Small intestine (tissue), 7 donors: Measurements from ENCODE around the gene MSI2. TPM values are rescaled to one million over a fixed set of nuclear protein-coding genes. Genes with fewer than 3 reads are reported as not detected.

ENCODE experiments used
- DNase-seq, 2 donors: peaks; one replicate each; pipeline versions ENCODE4 v3.0.0 to v3.0.0-alpha.2; 2013
- FAIRE-seq: peaks from 2 replicates; lab custom pipeline; 2012; peaks lifted over from hg19 to GRCh38; lab: Jason Lieb, UNC
- H3K27ac ChIP-seq, 3 donors: one replicate each; pipeline ENCODE4 v1.5.1; 2013; ENCODE audit warnings: low read length in 2 of 3, mild to moderate bottlenecking in 2 of 3, control low read depth in 1 of 3, inconsistent platforms in 1 of 3, low read depth in 1 of 3, moderate library complexity in 1 of 3
- H3K27me3 ChIP-seq, 3 donors: one replicate each; pipeline ENCODE4 v1.6.1; 2013; ENCODE audit warnings: low read length in 3 of 3, inconsistent platforms in 1 of 3; ENCODE audit not compliant: control insufficient read depth in 3 of 3, insufficient read depth in 3 of 3
- H3K36me3 ChIP-seq, 3 donors: one replicate each; pipeline ENCODE4 v1.6.1; 2013; ENCODE audit warnings: low read length in 3 of 3, inconsistent platforms in 1 of 3, low read depth in 1 of 3, mild to moderate bottlenecking in 1 of 3, moderate library complexity in 1 of 3; ENCODE audit not compliant: control insufficient read depth in 3 of 3, insufficient read depth in 2 of 3
- H3K4me1 ChIP-seq, 3 donors: one replicate each; pipeline ENCODE4 v1.6.1; 2013; ENCODE audit warnings: low read length in 2 of 3, inconsistent platforms in 1 of 3, low read depth in 1 of 3, mild to moderate bottlenecking in 1 of 3, moderate library complexity in 1 of 3; ENCODE audit not compliant: control insufficient read depth in 3 of 3, insufficient read depth in 2 of 3
- H3K4me3 ChIP-seq, 3 donors: one replicate each; pipeline ENCODE4 v1.5.1; 2013; ENCODE audit warnings: low read length in 3 of 3, control low read depth in 1 of 3, inconsistent platforms in 1 of 3, low read depth in 1 of 3, mild to moderate bottlenecking in 1 of 3, moderate library complexity in 1 of 3
- H3K9me3 ChIP-seq, 2 donors: one replicate each; pipeline ENCODE4 v1.6.1; 2013; ENCODE audit warnings: low read depth in 1 of 2, low read length in 1 of 2; ENCODE audit not compliant: control insufficient read depth in 2 of 2, insufficient read depth in 1 of 2
- WGBS, 3 donors: extraction: QIAGEN DNeasy Blood & Tissue Kit; methylation state at CpG; one replicate each; pipeline ENCODE4 v1.1.7; 2013; 5-methylcytosine and 5-hydroxymethylcytosine counted together
- polyA plus RNA-seq, 4 donors: library from polyadenylated mRNA; stranded (reverse) in 3 of 4; unstranded in 1 of 4; fragments of 200-250 nt in 3 of 4; fragments of 120-200 nt in 1 of 4; gene quantifications; one replicate each; pipeline versions ENCODE4 v1.2.1 to v1.2.3, GENCODE V29; 2013
- donor health status: healthy with polysubstance abuse.
- donor health status: control.
- donor health status: control.
- donor health status: Bipolar disorder and iron deficiency.
- donor health status: healthy.

Gene MSI2
- polyA plus RNA-seq, 4 donors, result 5.1 to 49.4 (median 12.6) TPM

DNA sequence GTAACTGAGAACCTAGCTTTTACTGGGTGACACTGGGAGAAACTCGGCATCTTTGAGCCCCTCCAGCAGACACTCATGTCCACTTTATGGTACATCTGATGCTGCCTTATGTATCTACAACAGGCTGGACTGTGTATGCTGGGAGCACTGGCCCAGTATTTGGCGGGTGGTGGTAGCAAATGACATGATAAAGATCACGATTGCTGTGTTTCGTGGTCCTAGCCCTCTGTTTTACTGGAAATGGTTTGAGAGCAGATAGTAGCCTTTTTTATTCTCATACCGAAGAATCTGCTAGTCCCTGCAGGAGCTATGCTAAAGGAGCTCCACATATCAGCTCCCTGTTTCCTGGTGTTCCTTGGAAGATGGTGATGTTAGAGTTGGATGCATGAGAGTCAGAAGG lies 338.4 kb downstream of the MSI2 start:
- no peak overlapping the region for H3K4me3 ChIP-seq
- 95 to 98% (median 97%) methylated on average over 5 of the region's 5 CpGs for WGBS, 3 donors
- H3K36me3 ChIP-seq, result peaks cover 0 to 41% (median 0%) of the 10 kb centered on the region in 3 donors
- no peaks in the 10 kb centered on the region for H3K27me3 ChIP-seq
- FAIRE-seq (no peak), DNase-seq (no peak)
- H3K4me1 ChIP-seq, result no peaks in the 10 kb centered on the region
- H3K27ac ChIP-seq, result no peak overlapping the region
- peaks cover 0 to 10% of the 10 kb centered on the region in 2 donors for H3K9me3 ChIP-seq

DNA sequence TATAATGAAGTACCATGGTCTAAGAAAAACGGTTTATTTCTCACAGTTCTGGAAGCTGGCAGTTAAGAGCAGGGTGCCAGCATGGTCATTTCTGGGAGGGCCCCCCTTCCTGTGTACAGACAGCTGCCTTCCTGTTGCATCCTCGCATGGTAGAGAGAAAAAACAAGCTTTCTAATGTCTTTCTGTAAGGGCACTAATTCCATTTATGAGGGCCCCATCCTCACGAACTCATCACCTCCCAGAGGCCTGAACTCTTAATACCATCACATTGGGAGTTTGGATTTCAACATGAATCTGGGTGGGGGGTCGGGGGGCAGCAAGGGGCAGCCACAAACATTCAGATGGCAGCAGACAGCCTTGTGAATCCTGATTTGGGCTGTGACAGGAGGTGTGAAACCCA lies 339.1 kb downstream of the MSI2 start:
- Histone ChIP-seq H3K27me3 (no peaks in the 10 kb centered on the region), H3K4me3 (no peak overlapping the region), H3K9me3 (peaks cover 0 to 10% of the 10 kb centered on the region in 2 donors), H3K4me1 (no peaks in the 10 kb centered on the region), H3K36me3 (peaks cover 0 to 41% (median 0%) of the 10 kb centered on the region in 3 donors), H3K27ac (no peak overlapping the region)
- WGBS, 3 donors, result 88 to 95% (median 95%) methylated on average over 4 of the region's 4 CpGs
- FAIRE-seq, result no peak
- DNase-seq, result no peak

- Histone ChIP-seq H3K27ac (no peak overlapping the region), H3K36me3 (peaks cover 0 to 41% (median 0%) of the 10 kb centered on the region in 3 donors), H3K9me3 (peaks cover 0 to 10% of the 10 kb centered on the region in 2 donors), H3K4me3 (no peak overlapping the region), H3K4me1 (no peaks in the 10 kb centered on the region), H3K27me3 (no peaks in the 10 kb centered on the region)
- WGBS, 3 donors, result 80 to 89% (median 88%) methylated on average over 27 of the region's 27 CpGs
- DNase-seq (no peak), FAIRE-seq (no peak)
Observed at GRCh38 chr17:57595947-57596695, 339.8 kb downstream of the MSI2 start.

DNA sequence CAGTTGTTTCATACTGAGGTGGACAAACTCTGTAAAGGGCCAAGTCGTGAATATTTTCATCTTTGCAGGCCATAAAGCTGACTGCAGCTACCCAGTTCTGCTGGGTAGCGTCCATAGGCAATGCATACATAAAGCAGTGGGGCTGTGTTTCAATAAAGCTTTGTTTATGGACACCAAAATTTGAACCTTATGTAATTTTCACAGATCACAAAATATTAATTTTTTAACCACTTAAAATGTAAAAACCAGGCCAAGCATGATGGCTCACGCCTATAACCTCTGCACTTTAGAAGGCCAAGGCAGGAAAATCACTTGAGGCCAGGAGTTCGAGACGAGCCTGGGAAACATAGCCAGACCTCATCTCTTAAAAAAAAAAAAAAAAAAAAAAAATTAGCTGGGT lies 340.8 kb downstream of the MSI2 start:
- no peak for DNase-seq
- Histone ChIP-seq H3K4me1 (no peaks in the 10 kb centered on the region), H3K9me3 (peaks cover 0 to 10% of the 10 kb centered on the region in 2 donors), H3K4me3 (no peak overlapping the region), H3K27me3 (no peaks in the 10 kb centered on the region), H3K36me3 (peaks cover 0 to 47% (median 0%) of the 10 kb centered on the region in 3 donors), H3K27ac (no peak overlapping the region)
- FAIRE-seq, result no peak
- 72 to 88% (median 86%) methylated on average over 5 of the region's 5 CpGs for WGBS, 3 donors

GRCh38 chr17:57597531-57598453 lies 341.5 kb downstream of the MSI2 start:
- WGBS, 3 donors, result 38 to 51% (median 50%) methylated on average over 8 of the region's 8 CpGs
- Histone ChIP-seq H3K4me1 (no peaks in the 10 kb centered on the region), H3K9me3 (peaks cover 0 to 10% of the 10 kb centered on the region in 2 donors), H3K27ac (no peak overlapping the region), H3K27me3 (no peaks in the 10 kb centered on the region), H3K36me3 (peaks cover 0 to 49% (median 0%) of the 10 kb centered on the region in 3 donors), H3K4me3 (no peak overlapping the region)
- DNase-seq, result peak; percentile 69 to 79
- no peak for FAIRE-seq

GRCh38 chr17:57599271-57600045 lies 343.1 kb downstream of the MSI2 start:
- Histone ChIP-seq H3K27me3 (no peaks in the 10 kb centered on the region), H3K27ac (peak overlapping the region in 1 of 3 donors; percentile 33), H3K9me3 (peaks cover 0 to 9% of the 10 kb centered on the region in 2 donors), H3K4me3 (no peak overlapping the region), H3K36me3 (peaks cover 0 to 44% (median 0%) of the 10 kb centered on the region in 3 donors), H3K4me1 (peaks cover 0 to 12% (median 3%) of the 10 kb centered on the region in 3 donors)
- DNase-seq (no peak), FAIRE-seq (no peak)
- 76 to 81% (median 78%) methylated on average over 8 of the region's 8 CpGs for WGBS, 3 donors

DNA sequence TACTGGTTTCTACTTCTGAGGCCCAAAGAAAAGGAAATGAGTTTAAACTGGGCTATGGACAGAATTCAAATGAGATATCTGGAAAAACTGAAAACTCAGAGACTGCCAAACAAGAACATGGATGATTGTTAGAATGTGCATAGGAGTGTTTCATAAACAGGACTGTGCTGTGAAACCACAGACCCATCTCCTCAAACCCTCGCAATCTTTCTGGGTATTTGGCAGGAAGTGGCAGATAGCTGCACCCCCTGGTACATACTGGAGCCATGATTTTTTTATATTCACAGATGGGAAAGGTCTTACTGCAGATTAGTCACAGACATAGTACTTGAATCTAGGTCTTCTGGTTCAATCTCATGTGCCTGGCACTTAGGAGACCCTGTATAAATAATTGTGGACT lies 343.8 kb downstream of the MSI2 start:
- 48 to 87% (median 59%) methylated on average over 1 of the region's 1 CpG for whole genome bisulfite sequencing, 3 donors
- H3K9me3 ChIP-seq, result peaks cover 0 to 6% of the 10 kb centered on the region in 2 donors
- H3K36me3 ChIP-seq, result peaks cover 0 to 41% (median 0%) of the 10 kb centered on the region in 3 donors
- H3K27me3 ChIP-seq, result no peaks in the 10 kb centered on the region
- no peak overlapping the region for H3K4me3 ChIP-seq
- DNase-seq (peak in 1 of 2 donors; percentile 45), FAIRE-seq (no peak)
- no peak overlapping the region for H3K27ac ChIP-seq
- H3K4me1 ChIP-seq, result peaks cover 0 to 18% (median 5%) of the 10 kb centered on the region in 3 donors
